Measurements from ENCODE around the gene SOHLH1. TPM values are rescaled to one million over a fixed set of nuclear protein-coding genes. Genes with fewer than 3 reads are reported as not detected.
A peak's percentile ranks its signal among the peaks of the same experiment; 100 is the strongest.

SOHLH1 gene
- polyA plus RNA-seq, 2 of the 4 experiments (the other 2 are of a cell fraction), result not detected

DNA sequence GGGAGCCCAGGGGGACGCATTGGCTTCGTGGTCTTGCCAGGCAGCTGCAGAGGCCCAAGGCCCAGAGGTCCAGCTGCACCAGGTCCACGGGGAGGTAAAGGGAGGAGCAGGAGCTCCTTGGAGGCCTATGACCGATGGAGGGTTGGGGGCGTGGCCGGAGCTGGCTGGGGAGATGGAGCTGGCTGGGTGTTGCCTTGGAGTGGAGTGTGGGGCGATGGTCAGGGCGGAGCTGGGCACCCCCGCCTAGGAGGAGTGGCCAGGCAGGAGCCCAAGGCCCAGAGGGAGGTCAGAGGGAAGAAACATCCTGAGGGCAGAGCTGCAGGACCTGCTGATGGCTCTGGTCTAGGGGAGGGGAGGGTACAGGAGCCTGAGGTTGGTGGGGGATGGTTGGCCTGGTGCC lies 47.3 kb upstream of the SOHLH1 start:
- Histone ChIP-seq H3K4me2 (no peak overlapping the region), H3K27ac (no peak overlapping the region), H3K9me3 (no peaks in the 10 kb centered on the region), H3K4me3 (no peak overlapping the region), H3K4me1 (no peaks in the 10 kb centered on the region)
- TF ChIP-seq JUN (IDR thresholded peaks at IDR 0.05), result no peak
- no peak for TF ChIP-seq HOXA7 (CRISPR knock-in tag; IDR thresholded peaks at IDR 0.05)
- no peak for TF ChIP-seq FOSB (CRISPR knock-in tag; IDR thresholded peaks at IDR 0.05)
- no peak for TF ChIP-seq EHMT2 (IDR thresholded peaks at IDR 0.05; ENCODE audit: low read depth)
- no peak for TF ChIP-seq NFE2L2 (conservative IDR thresholded peaks at IDR 0.05; ENCODE audit: low read length)
- TF ChIP-seq RFX5 (IDR thresholded peaks at IDR 0.05), result no peak
- no peak for TF ChIP-seq HDAC2 (IDR thresholded peaks at IDR 0.05)
- TF ChIP-seq POLR2AphosphoS2 (conservative IDR thresholded peaks at IDR 0.05; ENCODE audit: low read length), result no peak
- no peak for TF ChIP-seq ZC3H11A (IDR thresholded peaks at IDR 0.05)
- TF ChIP-seq, protein P1, sequence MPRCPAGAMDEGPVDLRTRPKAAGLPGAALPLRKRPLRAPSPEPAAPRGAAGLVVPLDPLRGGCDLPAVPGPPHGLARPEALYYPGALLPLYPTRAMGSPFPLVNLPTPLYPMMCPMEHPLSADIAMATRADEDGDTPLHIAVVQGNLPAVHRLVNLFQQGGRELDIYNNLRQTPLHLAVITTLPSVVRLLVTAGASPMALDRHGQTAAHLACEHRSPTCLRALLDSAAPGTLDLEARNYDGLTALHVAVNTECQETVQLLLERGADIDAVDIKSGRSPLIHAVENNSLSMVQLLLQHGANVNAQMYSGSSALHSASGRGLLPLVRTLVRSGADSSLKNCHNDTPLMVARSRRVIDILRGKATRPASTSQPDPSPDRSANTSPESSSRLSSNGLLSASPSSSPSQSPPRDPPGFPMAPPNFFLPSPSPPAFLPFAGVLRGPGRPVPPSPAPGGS (IDR thresholded peaks at IDR 0.05), result no peak
- TF ChIP-seq RARB (CRISPR knock-in tag; IDR thresholded peaks at IDR 0.05), result no peak
- TF ChIP-seq, protein P2, sequence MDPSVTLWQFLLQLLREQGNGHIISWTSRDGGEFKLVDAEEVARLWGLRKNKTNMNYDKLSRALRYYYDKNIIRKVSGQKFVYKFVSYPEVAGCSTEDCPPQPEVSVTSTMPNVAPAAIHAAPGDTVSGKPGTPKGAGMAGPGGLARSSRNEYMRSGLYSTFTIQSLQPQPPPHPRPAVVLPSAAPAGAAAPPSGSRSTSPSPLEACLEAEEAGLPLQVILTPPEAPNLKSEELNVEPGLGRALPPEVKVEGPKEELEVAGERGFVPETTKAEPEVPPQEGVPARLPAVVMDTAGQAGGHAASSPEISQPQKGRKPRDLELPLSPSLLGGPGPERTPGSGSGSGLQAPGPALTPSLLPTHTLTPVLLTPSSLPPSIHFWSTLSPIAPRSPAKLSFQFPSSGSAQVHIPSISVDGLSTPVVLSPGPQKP (IDR thresholded peaks at IDR 0.05; ENCODE audit: low read depth, low read length), result no peak
- no peak for TF ChIP-seq EHF (CRISPR knock-in tag; IDR thresholded peaks at IDR 0.05)
- FAIRE-seq, result no peak
- DNase-seq (ENCODE audit: low read depth in 1 of 2, low spot score in 1 of 2), result no peak
- WGBS (ENCODE audit: missing lambda C conversion rate), result 58% methylated on average over 8 of the region's 9 CpGs
- POLR2A ChIA-PET, result no interaction called here
- peak in 1 of 2 experiments; percentile 17; a peak in 2 of 6 replicates for ATAC-seq
- CTCF ChIA-PET, result interaction anchor here (0.6 to 1.1 kb wide), 2 partner anchors 44 to 375 kb away, joined by 3 read pairs; no protein-coding TSS in a partner anchor

DNA sequence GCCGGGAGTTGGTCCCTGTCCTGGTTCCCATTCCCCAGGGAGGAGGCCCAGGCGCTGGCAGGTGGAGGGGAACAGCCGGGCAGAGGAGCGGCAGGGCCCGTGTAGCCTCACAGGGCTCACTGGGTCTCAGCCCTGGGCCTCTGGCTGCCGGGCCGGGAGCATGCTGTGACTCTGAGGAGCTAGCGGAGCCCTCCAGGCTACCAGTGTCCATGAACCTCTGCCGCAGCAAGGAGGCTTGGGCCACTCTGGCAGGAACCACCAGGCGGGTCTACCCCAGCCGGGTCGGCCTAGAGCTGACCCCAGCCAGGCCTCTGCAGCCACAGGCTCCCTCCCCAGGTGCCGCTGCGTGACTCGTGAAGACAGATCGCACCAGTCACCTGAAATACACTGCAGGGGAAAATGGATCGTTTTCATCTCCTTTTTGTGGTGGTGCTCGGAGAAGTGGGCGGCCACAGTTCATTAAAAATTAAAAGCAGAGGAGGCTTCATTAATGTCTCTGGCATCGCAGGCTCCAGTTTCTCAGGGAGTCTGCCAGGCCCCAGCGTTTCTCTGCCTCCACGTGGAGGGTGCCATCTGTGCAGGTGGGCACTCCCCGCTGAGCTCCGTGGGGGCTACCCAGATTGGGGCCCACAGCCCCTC lies 46.5 kb upstream of the SOHLH1 start:
- TF ChIP-seq, protein P1 (IDR thresholded peaks at IDR 0.05), result no peak
- TF ChIP-seq CEBPB (IDR thresholded peaks at IDR 0.05) (no peak), SMC3 (IDR thresholded peaks at IDR 0.05) (no peak), HOXB5 (CRISPR knock-in tag; IDR thresholded peaks at IDR 0.05) (no peak), POLR2A (IDR thresholded peaks at IDR 0.05; ENCODE audit: low read length) (no peak), ZNF302 (CRISPR knock-in tag; IDR thresholded peaks at IDR 0.05) (no peak), TP53 (CRISPR knock-in tag; IDR thresholded peaks at IDR 0.05) (no peak), NPAS2 (CRISPR knock-in tag; IDR thresholded peaks at IDR 0.05; ENCODE audit: borderline replicate concordance) (no peak), RCOR1 (IDR thresholded peaks at IDR 0.05; ENCODE audit: low read depth, low read length) (no peak), CBX2 (IDR thresholded peaks at IDR 0.05; ENCODE audit: borderline replicate concordance, low read depth) (no peak)
- TF ChIP-seq, protein P3, sequence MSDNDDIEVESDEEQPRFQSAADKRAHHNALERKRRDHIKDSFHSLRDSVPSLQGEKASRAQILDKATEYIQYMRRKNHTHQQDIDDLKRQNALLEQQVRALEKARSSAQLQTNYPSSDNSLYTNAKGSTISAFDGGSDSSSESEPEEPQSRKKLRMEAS (IDR thresholded peaks at IDR 0.05), result no peak
- Histone ChIP-seq H3K4me1 (no peaks in the 10 kb centered on the region), H3K27ac (no peak overlapping the region), H3K4me3 (no peak overlapping the region), H3K9me3 (no peaks in the 10 kb centered on the region), H3K4me2 (no peak overlapping the region)
- FAIRE-seq (no peak), ATAC-seq (no peak), DNase-seq (ENCODE audit: low read depth in 1 of 2, low spot score in 1 of 2) (no peak)
- WGBS (ENCODE audit: missing lambda C conversion rate), result 83% methylated on average over 23 of the region's 24 CpGs
- CTCF ChIA-PET, result interaction anchor here (1.1 kb wide), 1 partner anchor 43 kb away, joined by 3 read pairs; no protein-coding TSS in a partner anchor
- POLR2A ChIA-PET, result no interaction called here

Measured in A549 (cell line).